Fibroblast of lung (primary cell): ENCODE results near the gene TUBGCP4. TPM values are rescaled to one million over a fixed set of nuclear protein-coding genes. Genes with fewer than 3 reads are reported as not detected.
A peak's percentile ranks its signal among the peaks of the same experiment; 100 is the strongest.

ENCODE experiments used
- DNase-seq, 2 donors: peaks; one replicate each; pipeline versions ENCODE4 v3.0.0 to v3.0.0-alpha.2; 2010; ENCODE audit warnings: low read depth in 2 of 2
- H2AFZ ChIP-seq: 2 replicates; pipeline ENCODE4 v1.5.1; 2012; ENCODE audit warnings: low read length, control low read depth, inconsistent platforms
- H3K27ac ChIP-seq: 2 replicates; pipeline ENCODE4 v1.5.1; 2011; ENCODE audit warnings: low read length, control low read depth; ENCODE audit not compliant: insufficient read depth
- H3K27me3 ChIP-seq: 2 replicates; pipeline ENCODE4 v1.5.1; 2011; ENCODE audit warnings: mild to moderate bottlenecking, low read length; ENCODE audit not compliant: control insufficient read depth, insufficient read depth
- H3K36me3 ChIP-seq: 2 replicates; pipeline ENCODE4 v1.5.1; 2011; ENCODE audit warnings: low read length; ENCODE audit not compliant: control insufficient read depth, insufficient read depth
- H3K4me1 ChIP-seq: 2 replicates; pipeline ENCODE4 v1.5.1; 2011; ENCODE audit warnings: low read length; ENCODE audit not compliant: control insufficient read depth, insufficient read depth; ENCODE audit errors: extremely low read depth
- H3K4me2 ChIP-seq: 2 replicates; pipeline ENCODE4 v1.5.1; 2011; ENCODE audit warnings: low read length, control low read depth; ENCODE audit not compliant: insufficient read depth; ENCODE audit errors: extremely low read depth
- H3K4me3 ChIP-seq, 4 experiments: fragments of 200-600 bp in 1 of 4; sonication (generic) in 1 of 4; replicated peaks in 1 of 4; 2 replicates each; pipeline ENCODE4 v1.5.1; 2011 to 2016; ENCODE audit warnings: low read length in 4 of 4, low read depth in 3 of 4, mild to moderate bottlenecking in 3 of 4, control low read depth in 2 of 4, inconsistent platforms in 1 of 4, mixed read lengths in 1 of 4; ENCODE audit not compliant: insufficient read depth in 1 of 4; ENCODE audit errors: control extremely low read depth in 1 of 4
- H3K79me2 ChIP-seq: 2 replicates; pipeline ENCODE4 v1.5.1; 2012; ENCODE audit warnings: mild to moderate bottlenecking, low read length, inconsistent platforms; ENCODE audit not compliant: control insufficient read depth, insufficient read depth
- H3K9ac ChIP-seq: 2 replicates; pipeline ENCODE4 v1.5.1; 2011; ENCODE audit warnings: mild to moderate bottlenecking, low read length, control low read depth; ENCODE audit not compliant: insufficient read depth
- H3K9me3 ChIP-seq: 2 replicates; pipeline ENCODE4 v1.5.1; 2012; ENCODE audit warnings: low read depth, low read length; ENCODE audit not compliant: control insufficient read depth, insufficient read depth
- H4K20me1 ChIP-seq: 2 replicates; pipeline ENCODE4 v1.5.1; 2011; ENCODE audit warnings: low read length; ENCODE audit not compliant: control insufficient read depth, insufficient read depth; ENCODE audit errors: extremely low read depth
- EZH2 ChIP-seq: IDR thresholded peaks from 2 replicates; pipeline ENCODE4 v1.5.1; 2012; ENCODE audit warnings: low read length, control low read depth, mild to moderate bottlenecking; ENCODE audit errors: missing control alignments
- polyA plus RNA-seq, 2 donors: library from polyadenylated mRNA; depleted of rRNA in 1 of 2; stranded (reverse) in 1 of 2; unstranded in 1 of 2; fragments of >200 nt; gene quantifications; 2 replicates each; pipeline ENCODE4 v1.2.1, GENCODE V29; 2011 to 2012; ENCODE audit warnings: missing spikeins in 1 of 2
- total RNA-seq: library from RNA; depleted of rRNA; stranded (reverse); fragments of >200 nt; gene quantifications from 2 replicates; pipeline ENCODE4 v1.2.1, GENCODE V29; 2014
- TF ChIP-seq, protein P1 (sequence below), 2 donors: IDR thresholded peaks in 1 of 2; conservative IDR thresholded peaks in 1 of 2; 1 replicate in 1 of 2; 2 replicates in 1 of 2; pipeline ENCODE4 v1.5.1; 2011 to 2012; ENCODE audit warnings: low read length in 2 of 2, control low read depth in 1 of 2, inconsistent platforms in 1 of 2, low read depth in 1 of 2, mild to moderate bottlenecking in 1 of 2

The TUBGCP4 gene
- total and polyA plus RNA-seq, 2 donors (not counting 1 experiment from before 2014, with no cell fraction given), result 8.3 to 17.2 TPM

DNA sequence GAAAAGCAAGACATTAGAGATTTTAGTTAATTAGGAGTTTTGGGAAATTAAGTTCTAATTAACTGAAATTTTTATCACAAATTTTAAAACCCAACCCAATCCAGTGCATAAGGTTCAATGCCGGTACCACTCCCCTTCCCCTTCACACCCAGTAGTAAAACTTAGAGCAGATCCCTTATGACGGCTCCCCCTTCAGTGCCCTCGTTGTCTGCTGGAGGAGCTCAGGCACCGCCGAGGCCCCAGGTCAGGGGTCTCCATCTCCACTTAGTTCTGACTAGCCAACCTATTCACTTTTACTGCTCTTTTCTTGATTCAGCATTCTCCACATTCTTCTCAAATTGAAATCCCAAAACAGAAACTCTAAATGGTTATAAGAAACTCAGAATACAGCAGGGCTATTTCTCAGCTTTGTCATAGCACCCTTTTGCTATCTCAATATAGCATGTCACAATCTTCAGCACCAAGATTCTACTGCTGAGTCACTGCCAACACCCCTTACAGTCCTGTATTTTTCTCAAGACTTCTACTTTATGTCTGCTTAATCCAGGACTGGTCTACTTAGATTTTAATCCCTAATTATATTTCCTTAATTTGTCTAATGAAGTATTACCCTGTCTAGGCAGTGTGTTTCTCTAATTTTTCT is 39.8 kb downstream of the TUBGCP4 start:
- H3K27me3 ChIP-seq, result no peaks in the 10 kb centered on the region
- H3K27ac ChIP-seq, result no peak overlapping the region
- peak; percentile 2 to 36 for DNase-seq
- peaks cover 7% of the 10 kb centered on the region for H3K36me3 ChIP-seq
- H3K9ac ChIP-seq, result no peak overlapping the region
- no peak for TF ChIP-seq EZH2
- TF ChIP-seq, protein P1, sequence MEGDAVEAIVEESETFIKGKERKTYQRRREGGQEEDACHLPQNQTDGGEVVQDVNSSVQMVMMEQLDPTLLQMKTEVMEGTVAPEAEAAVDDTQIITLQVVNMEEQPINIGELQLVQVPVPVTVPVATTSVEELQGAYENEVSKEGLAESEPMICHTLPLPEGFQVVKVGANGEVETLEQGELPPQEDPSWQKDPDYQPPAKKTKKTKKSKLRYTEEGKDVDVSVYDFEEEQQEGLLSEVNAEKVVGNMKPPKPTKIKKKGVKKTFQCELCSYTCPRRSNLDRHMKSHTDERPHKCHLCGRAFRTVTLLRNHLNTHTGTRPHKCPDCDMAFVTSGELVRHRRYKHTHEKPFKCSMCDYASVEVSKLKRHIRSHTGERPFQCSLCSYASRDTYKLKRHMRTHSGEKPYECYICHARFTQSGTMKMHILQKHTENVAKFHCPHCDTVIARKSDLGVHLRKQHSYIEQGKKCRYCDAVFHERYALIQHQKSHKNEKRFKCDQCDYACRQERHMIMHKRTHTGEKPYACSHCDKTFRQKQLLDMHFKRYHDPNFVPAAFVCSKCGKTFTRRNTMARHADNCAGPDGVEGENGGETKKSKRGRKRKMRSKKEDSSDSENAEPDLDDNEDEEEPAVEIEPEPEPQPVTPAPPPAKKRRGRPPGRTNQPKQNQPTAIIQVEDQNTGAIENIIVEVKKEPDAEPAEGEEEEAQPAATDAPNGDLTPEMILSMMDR (conservative IDR thresholded peaks at IDR 0.05 in 1 of 2, IDR thresholded peaks at IDR 0.05 in 1 of 2; ENCODE audit: low read depth in 1 of 2, low read length in 2 of 2), result no peak
- H3K4me2 ChIP-seq, result no peak overlapping the region
- H2AFZ ChIP-seq, result no peak overlapping the region
- no peaks in the 10 kb centered on the region for H3K9me3 ChIP-seq
- H4K20me1 ChIP-seq, result no peaks in the 10 kb centered on the region
- no peak overlapping the region for H3K4me3 ChIP-seq
- H3K79me2 ChIP-seq, result no peaks in the 10 kb centered on the region
- no peaks in the 10 kb centered on the region for H3K4me1 ChIP-seq

- Histone ChIP-seq H2AFZ (no peak overlapping the region), H4K20me1 (no peaks in the 10 kb centered on the region), H3K27ac (no peak overlapping the region), H3K4me1 (no peaks in the 10 kb centered on the region), H3K36me3 (peaks cover 11% of the 10 kb centered on the region), H3K4me2 (no peak overlapping the region), H3K9me3 (no peaks in the 10 kb centered on the region), H3K9ac (no peak overlapping the region), H3K4me3 (no peak overlapping the region), H3K27me3 (no peaks in the 10 kb centered on the region), H3K79me2 (no peaks in the 10 kb centered on the region)
- no peak for DNase-seq
- TF ChIP-seq, protein P1 (conservative IDR thresholded peaks at IDR 0.05 in 1 of 2, IDR thresholded peaks at IDR 0.05 in 1 of 2; ENCODE audit: low read depth in 1 of 2, low read length in 2 of 2), result no peak
- TF ChIP-seq EZH2, result no peak
Observed at GRCh38 chr15:43412096-43412495, 41.2 kb downstream of the TUBGCP4 start.

- no peak for DNase-seq
- no peaks in the 10 kb centered on the region for H4K20me1 ChIP-seq
- no peak overlapping the region for H3K4me2 ChIP-seq
- H2AFZ ChIP-seq, result no peak overlapping the region
- no peak overlapping the region for H3K9ac ChIP-seq
- no peak overlapping the region for H3K27ac ChIP-seq
- no peaks in the 10 kb centered on the region for H3K79me2 ChIP-seq
- H3K4me3 ChIP-seq, result no peak overlapping the region
- H3K27me3 ChIP-seq, result no peaks in the 10 kb centered on the region
- no peaks in the 10 kb centered on the region for H3K4me1 ChIP-seq
- H3K36me3 ChIP-seq, result peaks cover 8% of the 10 kb centered on the region
- H3K9me3 ChIP-seq, result no peaks in the 10 kb centered on the region
- TF ChIP-seq EZH2, result no peak
- TF ChIP-seq, protein P1 (conservative IDR thresholded peaks at IDR 0.05 in 1 of 2, IDR thresholded peaks at IDR 0.05 in 1 of 2; ENCODE audit: low read depth in 1 of 2, low read length in 2 of 2), result no peak
Observed at GRCh38 chr15:43414196-43414595, 43.3 kb downstream of the TUBGCP4 start.
